Measurements from ENCODE around the gene PRPF19.

GRCh38 chr11:60866911-60867870, 39.2 kb downstream of the PRPF19 start, which contains the start of gene ZP1:
- TF ChIP-seq CTCF (IDR thresholded peaks at IDR 0.05) = no peak
- TF ChIP-seq ZFX (IDR thresholded peaks at IDR 0.05; ENCODE audit: borderline replicate concordance) = no peak
